SK-N-MC (cell line): ENCODE measurements around the gene TEKT2.

Experiments used
- DNase-seq: peaks from one replicate; pipeline ENCODE4 v3.0.0-alpha.2; 2011; ENCODE audit warnings: low read depth, low spot score
- H3K27ac ChIP-seq: fragments of 200-600 bp; sonication (generic); 2 replicates; pipeline ENCODE4 v1.5.1; 2016; ENCODE audit warnings: mixed run types
- H3K36me3 ChIP-seq: fragments of 200-600 bp; sonication (generic); 2 replicates; pipeline ENCODE4 v1.6.1; 2017; ENCODE audit warnings: antibody characterized with exemption, low read length, mixed read lengths; ENCODE audit not compliant: insufficient read depth
- H3K4me3 ChIP-seq: fragments of 200-600 bp; sonication (generic); 2 replicates; pipeline ENCODE4 v1.5.1; 2016
- H3K9ac ChIP-seq: fragments of 200-600 bp; sonication (generic); 2 replicates; pipeline ENCODE4 v1.8.0; 2017; ENCODE audit warnings: mixed run types, mixed read lengths; ENCODE audit not compliant: insufficient read length
- H3K9me3 ChIP-seq: fragments of 200-600 bp; sonication (generic); 2 replicates; pipeline ENCODE4 v1.6.1; 2017; ENCODE audit warnings: low read depth, mild to moderate bottlenecking, antibody characterized with exemption, low read length, moderate library complexity, mixed read lengths
- EZH2 ChIP-seq: fragments of 200-600 bp; sonication (generic); IDR thresholded peaks from one replicate; pipeline ENCODE4 v1.6.1; 2017; ENCODE audit warnings: antibody characterized with exemption
- FOXP2 ChIP-seq: optimal IDR thresholded peaks from 2 replicates; pipeline ENCODE3; 2011; ENCODE audit warnings: mild to moderate bottlenecking, moderate library complexity; ENCODE audit not compliant: insufficient read depth; ENCODE audit errors: extremely low read length, control extremely low read depth
- POLR2AphosphoS5 ChIP-seq: IDR thresholded peaks from 2 replicates; pipeline ENCODE4 v1.6.1; 2012; ENCODE audit warnings: mild to moderate bottlenecking, low read depth, low read length, borderline replicate concordance

Gene TEKT2

DNA sequence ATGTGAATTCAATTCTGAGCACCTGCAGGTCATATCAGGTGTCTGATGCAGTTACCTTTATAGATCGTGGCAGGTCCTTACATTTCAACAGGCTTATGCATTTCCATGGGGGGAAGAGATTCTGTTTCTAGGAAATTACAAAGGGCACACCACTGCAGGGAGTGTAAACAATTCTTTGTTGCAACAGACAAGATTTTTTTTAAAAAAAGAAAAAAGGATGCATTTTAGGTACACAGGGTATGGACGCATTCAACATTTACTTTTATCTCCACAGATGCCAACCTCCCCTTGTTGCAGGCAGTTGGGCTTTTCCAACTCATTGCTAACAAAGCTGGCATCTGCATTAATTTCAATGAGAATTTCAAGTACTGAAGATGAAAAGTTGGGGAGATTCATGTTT, 13.5 kb upstream of the TEKT2 start:
- H3K9ac ChIP-seq = no peak overlapping the region
- TF ChIP-seq EZH2 (no peak), POLR2AphosphoS5 (no peak)
- DNase-seq = no peak

DNA sequence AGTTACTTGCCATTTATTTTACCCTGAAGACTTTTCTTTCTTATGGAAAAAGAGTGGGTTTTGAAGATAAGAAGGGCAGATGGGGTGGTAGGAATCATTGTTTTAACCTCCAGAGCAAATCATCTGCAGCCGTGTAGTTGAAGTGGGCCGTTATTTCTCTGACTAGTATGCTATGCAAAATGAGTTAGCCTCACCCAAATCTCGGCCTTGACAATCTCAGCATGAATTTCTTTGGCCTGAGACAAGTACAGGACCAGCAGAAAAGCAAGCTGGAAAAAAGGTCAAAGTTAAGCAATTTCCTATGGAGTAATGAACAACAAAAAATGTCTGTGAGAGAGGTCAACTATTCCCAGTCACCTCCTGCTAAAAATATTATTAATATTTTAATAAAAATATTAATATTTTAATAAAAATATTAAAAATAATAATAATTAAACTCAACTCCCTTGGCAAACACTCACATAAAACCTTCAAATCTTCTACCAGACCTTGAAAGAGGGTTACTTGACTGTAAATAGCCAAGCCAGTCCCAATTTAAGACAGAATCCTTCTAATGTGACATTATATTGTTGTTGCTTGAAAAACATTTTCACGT, 6.8 kb upstream of the TEKT2 start:
- Histone ChIP-seq H3K9ac (no peak overlapping the region), H3K27ac (0 out of 2 replicates have a peak overlapping the region, but pooled peaks have one; percentile 11), H3K9me3 (no peaks in the 10 kb centered on the region), H3K4me3 (no peak overlapping the region), H3K36me3 (no peaks in the 10 kb centered on the region)
- TF ChIP-seq EZH2 (no peak), FOXP2 (no peak), POLR2AphosphoS5 (no peak)
- DNase-seq = no peak

More for the DNA sequence above, 13.5 kb upstream of the TEKT2 start:
- no peak overlapping the region for H3K4me3 ChIP-seq
- no peaks in the 10 kb centered on the region; the same call in 1 of the 2 replicates for H3K9me3 ChIP-seq
- H3K36me3 ChIP-seq = no peaks in the 10 kb centered on the region
- H3K27ac ChIP-seq = no peak overlapping the region

DNA sequence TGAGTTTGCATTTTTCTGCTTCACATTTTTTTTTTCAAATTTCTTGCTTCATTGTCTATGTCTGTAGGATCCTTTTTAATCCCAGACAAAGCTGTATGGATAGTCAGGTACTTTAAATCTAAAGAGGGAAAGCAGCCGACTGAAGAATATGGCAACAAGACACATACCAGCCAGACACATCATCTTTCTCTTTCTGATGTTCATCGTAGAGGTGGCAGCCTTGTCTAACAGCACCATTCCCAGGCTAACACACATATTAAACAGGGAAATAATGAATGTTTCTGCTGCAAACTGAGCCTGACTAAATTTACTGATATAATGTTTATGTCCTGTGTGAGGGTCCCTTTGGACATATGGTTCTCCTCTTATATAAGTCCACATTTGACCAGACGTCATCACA, 3.7 kb upstream of the TEKT2 start:
- Histone ChIP-seq H3K36me3 (no peaks in the 10 kb centered on the region), H3K4me3 (peak overlapping the region; percentile 24; the same call in 1 of the 2 replicates), H3K9me3 (no peaks in the 10 kb centered on the region), H3K27ac (peak overlapping the region; percentile 84), H3K9ac (peak overlapping the region; percentile 42)
- no peak for DNase-seq
- TF ChIP-seq POLR2AphosphoS5 (no peak), FOXP2 (no peak), EZH2 (no peak)

DNA sequence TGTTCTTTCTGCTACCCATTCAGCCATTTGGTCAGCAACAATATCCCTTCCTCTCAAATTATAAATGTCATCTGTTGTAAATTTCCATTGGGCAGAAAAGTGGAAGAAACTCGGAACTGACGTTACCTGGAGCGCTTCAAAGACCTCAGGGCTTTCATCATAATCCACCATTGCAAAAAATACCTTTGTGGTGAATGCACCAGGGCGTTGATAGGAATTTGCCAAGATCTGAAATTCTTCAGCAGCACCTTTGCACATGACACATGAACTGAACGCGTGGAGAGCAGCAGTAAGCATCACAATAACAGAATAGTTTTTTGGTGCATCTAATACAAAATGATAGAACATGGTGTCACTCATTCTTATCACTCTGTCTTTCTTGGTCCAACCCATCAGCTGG, 3.1 kb upstream of the TEKT2 start:
- Histone ChIP-seq H3K9ac (no peak overlapping the region), H3K9me3 (no peaks in the 10 kb centered on the region), H3K27ac (peak overlapping the region; percentile 84; the same call in 1 of the 2 replicates), H3K36me3 (no peaks in the 10 kb centered on the region), H3K4me3 (no peak overlapping the region)
- DNase-seq = no peak
- TF ChIP-seq FOXP2 = no peak
- no peak for TF ChIP-seq POLR2AphosphoS5
- no peak for TF ChIP-seq EZH2

DNA sequence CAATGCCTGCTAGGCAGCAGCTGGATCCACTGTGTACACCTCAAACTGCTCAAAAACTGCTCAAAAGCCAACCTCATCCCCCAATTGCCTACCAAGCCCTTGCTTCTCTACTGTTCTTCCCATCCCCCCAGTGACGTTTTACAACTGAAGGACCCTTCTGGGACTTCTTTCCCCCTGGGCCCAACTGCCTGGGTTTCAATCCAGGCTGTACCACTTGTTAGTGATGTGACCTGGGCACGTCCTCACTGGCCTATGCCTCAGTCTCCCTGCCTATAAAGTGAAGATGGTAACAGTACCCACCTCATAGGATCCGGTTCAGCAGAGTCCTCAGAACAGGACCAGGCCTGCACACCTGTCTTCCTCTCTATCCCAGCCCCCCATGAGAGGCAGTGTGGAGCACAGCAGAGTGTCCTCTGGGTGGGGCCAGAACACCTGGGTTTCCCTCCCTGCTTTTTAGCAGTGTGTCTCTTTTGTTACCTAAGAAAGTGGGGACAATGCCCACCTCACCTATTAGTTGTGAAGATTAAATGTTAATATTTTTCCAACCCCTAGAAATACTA, 1.9 kb upstream of the TEKT2 start:
- Histone ChIP-seq H3K9ac (no peak overlapping the region), H3K27ac (peak overlapping the region; percentile 48; the same call in 1 of the 2 replicates), H3K36me3 (no peaks in the 10 kb centered on the region), H3K4me3 (no peak overlapping the region), H3K9me3 (no peaks in the 10 kb centered on the region)
- no peak for TF ChIP-seq EZH2
- DNase-seq = no peak

DNA sequence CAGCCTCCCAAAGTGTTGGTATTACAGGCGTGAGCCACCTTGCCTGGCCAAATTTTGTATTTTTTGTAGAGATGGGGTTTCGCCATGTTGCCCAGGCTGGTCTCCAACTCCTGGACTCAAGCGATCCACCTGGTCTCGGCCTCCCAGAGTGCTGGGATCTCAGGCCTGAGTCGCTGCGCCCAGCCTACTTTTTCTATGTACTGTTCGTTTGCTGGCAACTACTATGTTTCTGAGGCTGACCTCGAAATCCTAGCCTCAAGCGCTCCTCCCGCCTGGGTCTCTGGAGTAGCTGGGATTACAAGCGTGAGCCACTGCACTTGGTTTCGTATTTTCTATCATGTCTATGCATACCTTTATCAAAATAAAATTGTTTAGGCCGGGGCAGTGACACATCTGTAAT, 675 bp upstream of the TEKT2 start:
- DNase-seq = no peak
- no peak overlapping the region for H3K9ac ChIP-seq
- no peak for TF ChIP-seq FOXP2
- no peak for TF ChIP-seq EZH2
- H3K27ac ChIP-seq = no peak overlapping the region
- H3K9me3 ChIP-seq = no peaks in the 10 kb centered on the region
- H3K36me3 ChIP-seq = no peaks in the 10 kb centered on the region
- no peak overlapping the region for H3K4me3 ChIP-seq

DNA sequence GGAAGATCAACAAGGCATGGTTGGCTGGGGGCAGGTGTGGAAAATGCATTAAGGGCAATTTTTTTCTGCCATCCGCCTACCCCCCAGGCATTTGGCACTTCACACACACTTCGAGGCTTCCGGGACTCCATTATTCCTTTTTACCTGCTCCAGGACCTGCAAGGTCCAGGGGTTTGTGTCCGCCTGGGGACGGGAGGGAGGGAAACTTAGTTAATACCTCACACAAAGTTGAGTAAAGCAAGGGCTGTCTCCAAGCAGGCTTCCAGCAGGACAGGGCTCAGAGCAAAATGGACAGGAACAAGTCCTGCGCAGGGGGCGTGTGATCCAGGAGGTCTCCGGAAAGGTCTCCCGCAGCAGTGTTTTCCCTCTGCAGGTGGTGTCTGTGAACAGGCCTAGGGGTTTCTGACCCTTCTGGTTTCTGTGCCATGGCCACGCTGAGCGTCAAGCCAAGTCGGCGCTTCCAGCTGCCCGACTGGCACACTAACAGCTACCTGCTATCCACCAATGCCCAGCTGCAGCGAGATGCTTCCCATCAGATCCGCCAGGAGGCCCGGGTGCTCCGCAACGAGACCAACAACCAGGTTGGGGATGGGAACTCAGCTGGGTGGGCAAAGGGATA, 712 bp downstream of the TEKT2 start:
- Histone ChIP-seq H3K27ac (no peak overlapping the region), H3K9me3 (no peaks in the 10 kb centered on the region), H3K4me3 (peak overlapping the region; percentile 83), H3K36me3 (no peaks in the 10 kb centered on the region), H3K9ac (peak overlapping the region; percentile 63)
- DNase-seq = no peak
- no peak for TF ChIP-seq POLR2AphosphoS5
- TF ChIP-seq FOXP2 = no peak
- TF ChIP-seq EZH2 = no peak

DNA sequence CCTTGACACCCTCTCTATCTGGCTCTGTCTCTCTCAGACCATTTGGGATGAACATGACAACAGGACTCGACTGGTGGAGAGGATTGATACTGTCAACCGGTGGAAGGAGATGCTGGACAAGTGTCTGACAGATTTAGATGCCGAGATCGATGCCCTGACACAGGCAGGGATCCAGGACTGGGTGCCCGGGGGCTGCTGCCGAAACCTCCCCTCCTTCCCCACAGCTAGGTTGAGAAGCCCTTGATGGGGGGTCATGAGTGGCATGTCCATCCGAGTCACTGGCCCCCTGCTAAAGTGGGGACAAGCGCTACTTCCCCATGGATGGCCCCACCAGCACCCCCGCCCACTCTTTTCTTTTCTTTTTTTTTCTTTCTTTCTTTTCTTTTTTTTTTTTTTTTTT, 1.2 kb downstream of the TEKT2 start:
- no peaks in the 10 kb centered on the region for H3K9me3 ChIP-seq
- no peak overlapping the region for H3K9ac ChIP-seq
- H3K36me3 ChIP-seq = 0 out of 2 replicates have a peak, but pooled peaks cover 1% of the 10 kb centered on the region
- no peak overlapping the region for H3K4me3 ChIP-seq
- no peak overlapping the region for H3K27ac ChIP-seq
- no peak for DNase-seq
- no peak for TF ChIP-seq FOXP2
- TF ChIP-seq POLR2AphosphoS5 = no peak
- TF ChIP-seq EZH2 = no peak
